Measurements from ENCODE around the gene SLC24A5. TPM values are rescaled to one million over a fixed set of nuclear protein-coding genes. Genes with fewer than 3 reads are reported as not detected.

SLC24A5 gene
- not detected in 2 replicates for total RNA-seq (2022)
- Bru-seq, nascent RNA, result not detected
- not detected for BruChase-seq, experiment 1, labeled RNA remaining after a 2-hour chase
- BruChase-seq, experiment 2, labeled RNA remaining after a 6-hour chase, result percentile 4 among the genes with signal in this experiment
- long read RNA-seq, partial matches to known transcripts, result 0 of 3 reads
- long read RNA-seq, other reads (novel, unspliced or antisense), result 3 of 3 reads

DNA sequence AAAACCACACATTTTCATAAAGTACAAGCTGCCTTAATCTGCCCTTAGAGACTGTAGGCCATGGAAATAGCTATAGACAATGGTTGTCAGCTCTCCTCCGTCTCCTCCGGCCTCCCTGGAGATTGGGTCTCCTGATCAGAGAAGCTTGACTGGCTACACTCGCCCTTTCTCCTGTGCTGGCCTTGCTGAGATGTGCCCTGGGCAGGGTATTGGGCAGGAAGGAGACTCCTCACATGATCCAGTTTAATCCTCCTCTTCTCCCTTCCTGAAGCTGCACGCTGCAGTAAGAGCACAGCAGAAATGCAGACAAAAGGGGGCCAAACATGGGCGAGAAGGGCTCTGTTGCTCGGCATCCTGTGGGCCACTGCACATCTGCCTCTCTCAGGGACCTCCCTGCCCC is at the start of gene SLC24A5:
SLC24A5 (plus strand) TSS at position 246 of the 400 bp plus-strand sequence; CDS start at position 301, 55 bp downstream.
- no TSS peak for BruUV-seq (replicated peaks)
- no peaks in the 10 kb centered on the region for H3K9me3 Mint-ChIP-seq (ENCODE audit: unreplicated experiment)
- TF ChIP-seq, protein P1, sequence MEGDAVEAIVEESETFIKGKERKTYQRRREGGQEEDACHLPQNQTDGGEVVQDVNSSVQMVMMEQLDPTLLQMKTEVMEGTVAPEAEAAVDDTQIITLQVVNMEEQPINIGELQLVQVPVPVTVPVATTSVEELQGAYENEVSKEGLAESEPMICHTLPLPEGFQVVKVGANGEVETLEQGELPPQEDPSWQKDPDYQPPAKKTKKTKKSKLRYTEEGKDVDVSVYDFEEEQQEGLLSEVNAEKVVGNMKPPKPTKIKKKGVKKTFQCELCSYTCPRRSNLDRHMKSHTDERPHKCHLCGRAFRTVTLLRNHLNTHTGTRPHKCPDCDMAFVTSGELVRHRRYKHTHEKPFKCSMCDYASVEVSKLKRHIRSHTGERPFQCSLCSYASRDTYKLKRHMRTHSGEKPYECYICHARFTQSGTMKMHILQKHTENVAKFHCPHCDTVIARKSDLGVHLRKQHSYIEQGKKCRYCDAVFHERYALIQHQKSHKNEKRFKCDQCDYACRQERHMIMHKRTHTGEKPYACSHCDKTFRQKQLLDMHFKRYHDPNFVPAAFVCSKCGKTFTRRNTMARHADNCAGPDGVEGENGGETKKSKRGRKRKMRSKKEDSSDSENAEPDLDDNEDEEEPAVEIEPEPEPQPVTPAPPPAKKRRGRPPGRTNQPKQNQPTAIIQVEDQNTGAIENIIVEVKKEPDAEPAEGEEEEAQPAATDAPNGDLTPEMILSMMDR (IDR thresholded peaks at IDR 0.05; ENCODE audit: insufficient read depth in 1 of 2, low read depth in 1 of 2, low read length in 1 of 2, severe bottlenecking in 1 of 2, unreplicated experiment in 1 of 2), result no peak
- intact Hi-C loops (cut with micrococcal nuclease; ENCODE audit: unreplicated experiment), result no loop called here
- no peaks in the 10 kb centered on the region for H3K4me1 Mint-ChIP-seq (ENCODE audit: low read depth, unreplicated experiment)
- no peak for DNase-seq
- no peak within 1 kb of the TSS for H3K4me3 ChIP-seq (ENCODE audit: low read depth, low read length)
- no peaks in the 10 kb centered on the region for H3K36me3 Mint-ChIP-seq (ENCODE audit: insufficient read depth, unreplicated experiment)
- H3K4me3 Mint-ChIP-seq (ENCODE audit: unreplicated experiment), result no peak within 1 kb of the TSS
- CTCF ChIA-PET, result no interaction called here
- H3K27me3 Mint-ChIP-seq (ENCODE audit: insufficient read depth, unreplicated experiment), result peaks cover 13% of the 10 kb centered on the region
- no peaks in the 10 kb centered on the region for H3K9me3 ChIP-seq
- POLR2A ChIA-PET, result no interaction called here
- H3K4me1 ChIP-seq, result no peaks in the 10 kb centered on the region
- H3K27me3 ChIP-seq (replicated peaks; ENCODE audit: control insufficient read depth, insufficient read depth, low read length), result no peaks in the 10 kb centered on the region; the same call in none of the 2 replicates
- no peaks in the 10 kb centered on the region for H3K36me3 ChIP-seq (ENCODE audit: control insufficient read depth, insufficient read depth, low read length)
- H3K27ac Mint-ChIP-seq (ENCODE audit: unreplicated experiment), result no peak within 1 kb of the TSS

DNA sequence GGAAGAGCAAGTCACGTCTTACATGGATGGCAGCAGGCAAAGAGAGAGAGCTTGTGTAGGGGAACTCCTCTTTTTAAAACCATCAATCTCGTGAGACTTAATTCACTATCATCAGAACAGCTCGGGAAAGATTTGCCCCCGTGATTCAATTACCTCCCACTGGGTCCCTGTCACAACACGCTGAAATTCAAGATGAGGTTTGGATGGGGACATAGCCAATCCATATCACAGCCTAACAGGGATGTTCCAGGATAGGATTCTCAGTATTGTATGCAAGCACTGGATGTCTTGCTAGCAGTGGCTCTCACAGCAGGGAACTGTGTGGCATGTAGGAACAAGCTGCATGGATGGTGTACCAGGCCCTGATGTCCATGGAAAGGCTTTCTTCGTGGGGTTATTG is 47.8 kb upstream of the SLC24A5 start:
- H3K4me1 ChIP-seq, result no peaks in the 10 kb centered on the region
- POLR2A ChIA-PET, result no interaction called here
- Mint-ChIP-seq H3K4me1 (ENCODE audit: low read depth, unreplicated experiment) (no peaks in the 10 kb centered on the region), H3K27me3 (ENCODE audit: insufficient read depth, unreplicated experiment) (peaks cover 16% of the 10 kb centered on the region), H3K27ac (ENCODE audit: unreplicated experiment) (no peak overlapping the region), H3K9me3 (ENCODE audit: unreplicated experiment) (peaks cover 27% of the 10 kb centered on the region), H3K4me3 (ENCODE audit: unreplicated experiment) (no peak overlapping the region), H3K36me3 (ENCODE audit: insufficient read depth, unreplicated experiment) (no peaks in the 10 kb centered on the region)
- TF ChIP-seq, protein P1 (IDR thresholded peaks at IDR 0.05; ENCODE audit: insufficient read depth in 1 of 2, low read depth in 1 of 2, low read length in 1 of 2, severe bottlenecking in 1 of 2, unreplicated experiment in 1 of 2), result no peak
- no peaks in the 10 kb centered on the region for H3K9me3 ChIP-seq
- intact Hi-C loops (cut with micrococcal nuclease; ENCODE audit: unreplicated experiment), result no loop called here
- no TSS peak for BruUV-seq (replicated peaks)
- DNase-seq, result no peak
- H3K4me3 ChIP-seq (ENCODE audit: low read depth, low read length), result no peak overlapping the region
- no peaks in the 10 kb centered on the region for H3K27me3 ChIP-seq (replicated peaks; ENCODE audit: control insufficient read depth, insufficient read depth, low read length)
- CTCF ChIA-PET, result no interaction called here
- no peaks in the 10 kb centered on the region for H3K36me3 ChIP-seq (ENCODE audit: control insufficient read depth, insufficient read depth, low read length)

DNA sequence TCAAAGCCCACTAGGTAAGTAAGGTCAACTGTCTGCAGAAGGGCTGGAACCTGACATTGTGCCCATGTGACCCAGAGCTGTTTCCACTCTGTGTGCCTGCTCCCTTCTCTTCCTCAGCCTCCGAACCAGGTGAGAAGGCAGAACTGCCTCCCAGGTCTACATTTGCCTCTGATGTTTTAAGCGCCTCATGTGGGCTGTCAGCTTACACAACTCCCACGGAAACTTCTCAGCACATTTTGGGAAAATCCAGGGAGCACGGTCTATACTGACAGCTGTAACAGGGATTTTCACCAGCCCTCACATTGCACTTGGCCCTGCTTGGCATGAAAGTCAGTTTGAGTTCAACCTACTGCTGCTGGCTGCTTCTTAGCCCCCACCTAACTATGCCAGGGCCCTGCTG is 46.9 kb upstream of the SLC24A5 start:
- BruUV-seq (replicated peaks), result no TSS peak
- Histone ChIP-seq H3K4me1 (no peaks in the 10 kb centered on the region), H3K36me3 (ENCODE audit: control insufficient read depth, insufficient read depth, low read length) (no peaks in the 10 kb centered on the region), H3K4me3 (ENCODE audit: low read depth, low read length) (no peak overlapping the region), H3K9me3 (no peaks in the 10 kb centered on the region), H3K27me3 (replicated peaks; ENCODE audit: control insufficient read depth, insufficient read depth, low read length) (no peaks in the 10 kb centered on the region)
- intact Hi-C loops (cut with micrococcal nuclease; ENCODE audit: unreplicated experiment), result no loop called here
- Mint-ChIP-seq H3K27ac (ENCODE audit: unreplicated experiment) (no peak overlapping the region), H3K36me3 (ENCODE audit: insufficient read depth, unreplicated experiment) (no peaks in the 10 kb centered on the region), H3K9me3 (ENCODE audit: unreplicated experiment) (peaks cover 27% of the 10 kb centered on the region), H3K4me1 (ENCODE audit: low read depth, unreplicated experiment) (no peaks in the 10 kb centered on the region), H3K4me3 (ENCODE audit: unreplicated experiment) (no peak overlapping the region), H3K27me3 (ENCODE audit: insufficient read depth, unreplicated experiment) (peaks cover 16% of the 10 kb centered on the region)
- ChIA-PET POLR2A (no interaction called here), CTCF (no interaction called here)
- TF ChIP-seq, protein P1 (IDR thresholded peaks at IDR 0.05; ENCODE audit: insufficient read depth in 1 of 2, low read depth in 1 of 2, low read length in 1 of 2, severe bottlenecking in 1 of 2, unreplicated experiment in 1 of 2), result no peak
- no peak for DNase-seq
